ENCODE results near the gene JAZF1.

The JAZF1 gene

GRCh38 chr7:28201131-28201530, 20.5 kb upstream of the JAZF1 start:
- TF ChIP-seq FOXM1 (IDR thresholded peaks at IDR 0.05; ENCODE audit: borderline replicate concordance, low read depth): no peak
- no peak for TF ChIP-seq RAD21 (IDR thresholded peaks at IDR 0.05; ENCODE audit: low read depth)
- no peak for TF ChIP-seq MAX (IDR thresholded peaks at IDR 0.05)
- no peak for TF ChIP-seq NFIC (IDR thresholded peaks at IDR 0.05)
- no peak for TF ChIP-seq TAF1 (IDR thresholded peaks at IDR 0.05; ENCODE audit: low read depth)
- TF ChIP-seq REST (IDR thresholded peaks at IDR 0.05; ENCODE audit: low read depth): no peak
- TF ChIP-seq USF1 (IDR thresholded peaks at IDR 0.05): no peak
- TF ChIP-seq EGR1 (IDR thresholded peaks at IDR 0.05): no peak
- no peak for TF ChIP-seq CEBPB (IDR thresholded peaks at IDR 0.05)
- no peak for TF ChIP-seq EP300 (IDR thresholded peaks at IDR 0.05; ENCODE audit: borderline replicate concordance)
- TF ChIP-seq ZBTB7A (IDR thresholded peaks at IDR 0.05; ENCODE audit: low read depth): no peak
- no peak for TF ChIP-seq YY1 (IDR thresholded peaks at IDR 0.05; ENCODE audit: low read depth)
- no peak for TF ChIP-seq TEAD4 (IDR thresholded peaks at IDR 0.05)
- no peak for TF ChIP-seq TCF12 (IDR thresholded peaks at IDR 0.05; ENCODE audit: low read depth)
- no peak for TF ChIP-seq CREB1 (IDR thresholded peaks at IDR 0.05; ENCODE audit: low read depth)

- TF ChIP-seq CEBPB (IDR thresholded peaks at IDR 0.05) (no peak), YY1 (IDR thresholded peaks at IDR 0.05; ENCODE audit: low read depth) (no peak), FOXM1 (IDR thresholded peaks at IDR 0.05; ENCODE audit: borderline replicate concordance, low read depth) (no peak), ZBTB7A (IDR thresholded peaks at IDR 0.05; ENCODE audit: low read depth) (no peak), TCF12 (IDR thresholded peaks at IDR 0.05; ENCODE audit: low read depth) (no peak), TAF1 (IDR thresholded peaks at IDR 0.05; ENCODE audit: low read depth) (no peak), USF1 (IDR thresholded peaks at IDR 0.05) (no peak), EP300 (IDR thresholded peaks at IDR 0.05; ENCODE audit: borderline replicate concordance) (no peak), CREB1 (IDR thresholded peaks at IDR 0.05; ENCODE audit: low read depth) (no peak), MAX (IDR thresholded peaks at IDR 0.05) (no peak)
Measured at GRCh38 chr7:28200598-28200997, 20.0 kb upstream of the JAZF1 start.

GRCh38 chr7:28199021-28199510, 18.5 kb upstream of the JAZF1 start:
- TF ChIP-seq CREB1 (IDR thresholded peaks at IDR 0.05; ENCODE audit: low read depth): no peak
- TF ChIP-seq CEBPB (IDR thresholded peaks at IDR 0.05): no peak
- no peak for TF ChIP-seq REST (IDR thresholded peaks at IDR 0.05; ENCODE audit: low read depth)
- TF ChIP-seq NFIC (IDR thresholded peaks at IDR 0.05): no peak
- no peak for TF ChIP-seq RAD21 (IDR thresholded peaks at IDR 0.05; ENCODE audit: low read depth)
- TF ChIP-seq ZBTB7A (IDR thresholded peaks at IDR 0.05; ENCODE audit: low read depth): no peak
- no peak for TF ChIP-seq TEAD4 (IDR thresholded peaks at IDR 0.05)

- TF ChIP-seq EP300 (IDR thresholded peaks at IDR 0.05; ENCODE audit: borderline replicate concordance) (no peak), RAD21 (IDR thresholded peaks at IDR 0.05; ENCODE audit: low read depth) (no peak), MAX (IDR thresholded peaks at IDR 0.05) (no peak), CEBPB (IDR thresholded peaks at IDR 0.05) (no peak), ZBTB7A (IDR thresholded peaks at IDR 0.05; ENCODE audit: low read depth) (no peak), TCF12 (IDR thresholded peaks at IDR 0.05; ENCODE audit: low read depth) (no peak), TAF1 (IDR thresholded peaks at IDR 0.05; ENCODE audit: low read depth) (no peak), REST (IDR thresholded peaks at IDR 0.05; ENCODE audit: low read depth) (no peak), USF1 (IDR thresholded peaks at IDR 0.05) (no peak), NFIC (IDR thresholded peaks at IDR 0.05) (no peak), EGR1 (IDR thresholded peaks at IDR 0.05) (no peak), CREB1 (IDR thresholded peaks at IDR 0.05; ENCODE audit: low read depth) (no peak), YY1 (IDR thresholded peaks at IDR 0.05; ENCODE audit: low read depth) (no peak), TEAD4 (IDR thresholded peaks at IDR 0.05) (no peak), FOXM1 (IDR thresholded peaks at IDR 0.05; ENCODE audit: borderline replicate concordance, low read depth) (no peak)
Measured at GRCh38 chr7:28195910-28196620, 15.5 kb upstream of the JAZF1 start.
